ENCODE data around the gene ADAMTS2. TPM values are rescaled to one million over a fixed set of nuclear protein-coding genes. Genes with fewer than 3 reads are reported as not detected.

ADAMTS2 gene
- total and polyA plus RNA-seq, 2 of the 8 experiments (the other 6 are each of a cell fraction or from before 2014, with no cell fraction given), result 6.6 to 7.3 TPM

- TF ChIP-seq, protein P1, sequence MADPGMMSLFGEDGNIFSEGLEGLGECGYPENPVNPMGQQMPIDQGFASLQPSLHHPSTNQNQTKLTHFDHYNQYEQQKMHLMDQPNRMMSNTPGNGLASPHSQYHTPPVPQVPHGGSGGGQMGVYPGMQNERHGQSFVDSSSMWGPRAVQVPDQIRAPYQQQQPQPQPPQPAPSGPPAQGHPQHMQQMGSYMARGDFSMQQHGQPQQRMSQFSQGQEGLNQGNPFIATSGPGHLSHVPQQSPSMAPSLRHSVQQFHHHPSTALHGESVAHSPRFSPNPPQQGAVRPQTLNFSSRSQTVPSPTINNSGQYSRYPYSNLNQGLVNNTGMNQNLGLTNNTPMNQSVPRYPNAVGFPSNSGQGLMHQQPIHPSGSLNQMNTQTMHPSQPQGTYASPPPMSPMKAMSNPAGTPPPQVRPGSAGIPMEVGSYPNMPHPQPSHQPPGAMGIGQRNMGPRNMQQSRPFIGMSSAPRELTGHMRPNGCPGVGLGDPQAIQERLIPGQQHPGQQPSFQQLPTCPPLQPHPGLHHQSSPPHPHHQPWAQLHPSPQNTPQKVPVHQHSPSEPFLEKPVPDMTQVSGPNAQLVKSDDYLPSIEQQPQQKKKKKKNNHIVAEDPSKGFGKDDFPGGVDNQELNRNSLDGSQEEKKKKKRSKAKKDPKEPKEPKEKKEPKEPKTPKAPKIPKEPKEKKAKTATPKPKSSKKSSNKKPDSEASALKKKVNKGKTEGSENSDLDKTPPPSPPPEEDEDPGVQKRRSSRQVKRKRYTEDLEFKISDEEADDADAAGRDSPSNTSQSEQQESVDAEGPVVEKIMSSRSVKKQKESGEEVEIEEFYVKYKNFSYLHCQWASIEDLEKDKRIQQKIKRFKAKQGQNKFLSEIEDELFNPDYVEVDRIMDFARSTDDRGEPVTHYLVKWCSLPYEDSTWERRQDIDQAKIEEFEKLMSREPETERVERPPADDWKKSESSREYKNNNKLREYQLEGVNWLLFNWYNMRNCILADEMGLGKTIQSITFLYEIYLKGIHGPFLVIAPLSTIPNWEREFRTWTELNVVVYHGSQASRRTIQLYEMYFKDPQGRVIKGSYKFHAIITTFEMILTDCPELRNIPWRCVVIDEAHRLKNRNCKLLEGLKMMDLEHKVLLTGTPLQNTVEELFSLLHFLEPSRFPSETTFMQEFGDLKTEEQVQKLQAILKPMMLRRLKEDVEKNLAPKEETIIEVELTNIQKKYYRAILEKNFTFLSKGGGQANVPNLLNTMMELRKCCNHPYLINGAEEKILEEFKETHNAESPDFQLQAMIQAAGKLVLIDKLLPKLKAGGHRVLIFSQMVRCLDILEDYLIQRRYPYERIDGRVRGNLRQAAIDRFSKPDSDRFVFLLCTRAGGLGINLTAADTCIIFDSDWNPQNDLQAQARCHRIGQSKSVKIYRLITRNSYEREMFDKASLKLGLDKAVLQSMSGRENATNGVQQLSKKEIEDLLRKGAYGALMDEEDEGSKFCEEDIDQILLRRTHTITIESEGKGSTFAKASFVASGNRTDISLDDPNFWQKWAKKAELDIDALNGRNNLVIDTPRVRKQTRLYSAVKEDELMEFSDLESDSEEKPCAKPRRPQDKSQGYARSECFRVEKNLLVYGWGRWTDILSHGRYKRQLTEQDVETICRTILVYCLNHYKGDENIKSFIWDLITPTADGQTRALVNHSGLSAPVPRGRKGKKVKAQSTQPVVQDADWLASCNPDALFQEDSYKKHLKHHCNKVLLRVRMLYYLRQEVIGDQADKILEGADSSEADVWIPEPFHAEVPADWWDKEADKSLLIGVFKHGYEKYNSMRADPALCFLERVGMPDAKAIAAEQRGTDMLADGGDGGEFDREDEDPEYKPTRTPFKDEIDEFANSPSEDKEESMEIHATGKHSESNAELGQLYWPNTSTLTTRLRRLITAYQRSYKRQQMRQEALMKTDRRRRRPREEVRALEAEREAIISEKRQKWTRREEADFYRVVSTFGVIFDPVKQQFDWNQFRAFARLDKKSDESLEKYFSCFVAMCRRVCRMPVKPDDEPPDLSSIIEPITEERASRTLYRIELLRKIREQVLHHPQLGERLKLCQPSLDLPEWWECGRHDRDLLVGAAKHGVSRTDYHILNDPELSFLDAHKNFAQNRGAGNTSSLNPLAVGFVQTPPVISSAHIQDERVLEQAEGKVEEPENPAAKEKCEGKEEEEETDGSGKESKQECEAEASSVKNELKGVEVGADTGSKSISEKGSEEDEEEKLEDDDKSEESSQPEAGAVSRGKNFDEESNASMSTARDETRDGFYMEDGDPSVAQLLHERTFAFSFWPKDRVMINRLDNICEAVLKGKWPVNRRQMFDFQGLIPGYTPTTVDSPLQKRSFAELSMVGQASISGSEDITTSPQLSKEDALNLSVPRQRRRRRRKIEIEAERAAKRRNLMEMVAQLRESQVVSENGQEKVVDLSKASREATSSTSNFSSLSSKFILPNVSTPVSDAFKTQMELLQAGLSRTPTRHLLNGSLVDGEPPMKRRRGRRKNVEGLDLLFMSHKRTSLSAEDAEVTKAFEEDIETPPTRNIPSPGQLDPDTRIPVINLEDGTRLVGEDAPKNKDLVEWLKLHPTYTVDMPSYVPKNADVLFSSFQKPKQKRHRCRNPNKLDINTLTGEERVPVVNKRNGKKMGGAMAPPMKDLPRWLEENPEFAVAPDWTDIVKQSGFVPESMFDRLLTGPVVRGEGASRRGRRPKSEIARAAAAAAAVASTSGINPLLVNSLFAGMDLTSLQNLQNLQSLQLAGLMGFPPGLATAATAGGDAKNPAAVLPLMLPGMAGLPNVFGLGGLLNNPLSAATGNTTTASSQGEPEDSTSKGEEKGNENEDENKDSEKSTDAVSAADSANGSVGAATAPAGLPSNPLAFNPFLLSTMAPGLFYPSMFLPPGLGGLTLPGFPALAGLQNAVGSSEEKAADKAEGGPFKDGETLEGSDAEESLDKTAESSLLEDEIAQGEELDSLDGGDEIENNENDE (IDR thresholded peaks at IDR 0.05; ENCODE audit: insufficient replicate concordance, low read length), result no peak
- no peak for TF ChIP-seq GABPA (IDR thresholded peaks at IDR 0.05; ENCODE audit: borderline replicate concordance, insufficient read depth, low read length)
- no peak for TF ChIP-seq ASH2L (IDR thresholded peaks at IDR 0.05; ENCODE audit: low read length)
- no peak for TF ChIP-seq E2F6 (IDR thresholded peaks at IDR 0.05)
- no peak for TF ChIP-seq SIN3A (conservative IDR thresholded peaks at IDR 0.05 in 1 of 2, IDR thresholded peaks at IDR 0.05 in 1 of 2; ENCODE audit: low read depth in 1 of 2, low read length in 2 of 2)
Observed at GRCh38 chr5:179219661-179220620, 125.3 kb downstream of the ADAMTS2 start (continued).
